ENCODE results near the gene SORCS2. TPM values are rescaled to one million over a fixed set of nuclear protein-coding genes. Genes with fewer than 3 reads are reported as not detected.

The SORCS2 gene
- total and polyA plus RNA-seq, 2 of the 13 experiments (the other 11 are each of a cell fraction or from before 2014, with no cell fraction given), result 0.82 to 1.0 TPM

- TF ChIP-seq FUBP1 (CRISPR knock-in tag; IDR thresholded peaks at IDR 0.05; ENCODE audit: borderline replicate concordance), result no peak
- TF ChIP-seq ZBTB39 (CRISPR knock-in tag; IDR thresholded peaks at IDR 0.05), result no peak
- TF ChIP-seq MLLT10 (CRISPR knock-in tag; IDR thresholded peaks at IDR 0.05), result no peak
- TF ChIP-seq FOXK1 (CRISPR knock-in tag; IDR thresholded peaks at IDR 0.05; ENCODE audit: borderline replicate concordance, low read depth), result no peak
- TF ChIP-seq RCOR2 (CRISPR knock-in tag; IDR thresholded peaks at IDR 0.05), result no peak
- TF ChIP-seq ZNF30 (CRISPR knock-in tag; IDR thresholded peaks at IDR 0.05), result no peak
- TF ChIP-seq TCF7 (IDR thresholded peaks at IDR 0.05; ENCODE audit: low read depth), result no peak
- no peak for TF ChIP-seq TFDP1 (CRISPR knock-in tag; IDR thresholded peaks at IDR 0.05; ENCODE audit: borderline replicate concordance)
- TF ChIP-seq TEAD2 (CRISPR knock-in tag; IDR thresholded peaks at IDR 0.05), result no peak
- no peak for TF ChIP-seq NKX3-1 (CRISPR knock-in tag; IDR thresholded peaks at IDR 0.05)
- no peak for TF ChIP-seq HMG20B (CRISPR knock-in tag; conservative IDR thresholded peaks at IDR 0.05)
- TF ChIP-seq TOE1 (CRISPR knock-in tag; IDR thresholded peaks at IDR 0.05), result no peak
- no peak for TF ChIP-seq ZBTB33 (CRISPR knock-in tag; IDR thresholded peaks at IDR 0.05)
- TF ChIP-seq ATF4 (CRISPR knock-in tag; IDR thresholded peaks at IDR 0.05), result no peak
- TF ChIP-seq ZNF432 (CRISPR knock-in tag; IDR thresholded peaks at IDR 0.05; ENCODE audit: borderline replicate concordance), result no peak
- TF ChIP-seq ZBTB34 (CRISPR knock-in tag; IDR thresholded peaks at IDR 0.05), result no peak
- no peak for TF ChIP-seq ZBTB38 (CRISPR knock-in tag; IDR thresholded peaks at IDR 0.05)
Measured at GRCh38 chr4:7629501-7630254, 437.3 kb downstream of the SORCS2 start (continued).
